ENCODE results near the gene DIP2B. TPM values are rescaled to one million over a fixed set of nuclear protein-coding genes. Genes with fewer than 3 reads are reported as not detected.

DIP2B gene
- total and polyA plus RNA-seq, 9 donors, result 7.2 to 33.3 (median 19.2) TPM

GRCh38 chr12:50581226-50582184, 76.7 kb downstream of the DIP2B start:
- H3K27me3 ChIP-seq, result no peaks in the 10 kb centered on the region
- peaks cover 10% of the 10 kb centered on the region for H3K4me1 ChIP-seq (ENCODE audit: insufficient read depth)
- 86 to 89% (median 88%) methylated on average over 10 of the region's 10 CpGs for WGBS, 3 donors
- DNase-seq, result no peak
- no peak for TF ChIP-seq CTCF (IDR thresholded peaks at IDR 0.05)
- TF ChIP-seq EP300 (IDR thresholded peaks at IDR 0.05), result no peak
- no peaks in the 10 kb centered on the region for H3K9me3 ChIP-seq
- intact Hi-C loops (cut with DNase I), result no loop called here
- no peaks in the 10 kb centered on the region for H3K36me3 ChIP-seq
- H3K4me3 ChIP-seq, result no peak overlapping the region
- H3K27ac ChIP-seq, result no peak overlapping the region

DNA sequence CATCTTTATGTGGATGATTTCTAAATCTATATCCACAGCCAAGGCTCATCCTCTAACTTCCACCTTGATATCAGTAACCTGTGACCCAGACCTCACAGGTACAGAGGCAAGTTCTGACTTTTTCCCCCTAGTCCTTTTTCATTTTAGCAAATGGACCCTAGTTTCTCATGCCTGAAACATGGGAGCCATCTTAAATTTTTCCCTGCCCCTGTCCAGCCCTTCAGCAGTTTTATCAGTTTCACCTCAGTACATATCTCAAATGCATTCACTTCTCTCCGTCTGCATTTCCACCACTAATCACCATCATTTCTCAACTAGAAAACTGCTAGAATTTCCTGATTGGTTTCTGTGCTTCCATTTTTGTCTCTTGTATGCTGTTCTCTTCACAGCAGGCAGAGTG, 79.3 kb downstream of the DIP2B start:
- Histone ChIP-seq H3K36me3 (no peaks in the 10 kb centered on the region), H3K27me3 (no peaks in the 10 kb centered on the region), H3K27ac (no peak overlapping the region), H3K4me3 (no peak overlapping the region), H3K9me3 (no peaks in the 10 kb centered on the region), H3K4me1 (ENCODE audit: insufficient read depth) (peaks cover 9% of the 10 kb centered on the region)
- 80 to 86% (median 86%) methylated on average over 1 of the region's 1 CpG for WGBS, 3 donors
- TF ChIP-seq CTCF (IDR thresholded peaks at IDR 0.05), result no peak
- no peak for TF ChIP-seq EP300 (IDR thresholded peaks at IDR 0.05)
- no peak for TF ChIP-seq POLR2A (IDR thresholded peaks at IDR 0.05)
- no peak for DNase-seq
- intact Hi-C loops (cut with DNase I), result no loop called here

- no peak for TF ChIP-seq CTCF (IDR thresholded peaks at IDR 0.05)
- no peak for TF ChIP-seq POLR2A (IDR thresholded peaks at IDR 0.05)
- TF ChIP-seq EP300 (IDR thresholded peaks at IDR 0.05), result no peak
- intact Hi-C loops (cut with DNase I), result no loop called here
- no peaks in the 10 kb centered on the region for H3K27me3 ChIP-seq
Measured at GRCh38 chr12:50589650-50590435, 85.1 kb downstream of the DIP2B start.

GRCh38 chr12:50590869-50591268, 86.1 kb downstream of the DIP2B start:
- no peaks in the 10 kb centered on the region for H3K36me3 ChIP-seq
- no peaks in the 10 kb centered on the region for H3K4me1 ChIP-seq (ENCODE audit: insufficient read depth)
- H3K27ac ChIP-seq, result no peak overlapping the region
- H3K4me3 ChIP-seq, result no peak overlapping the region
- H3K9me3 ChIP-seq, result no peaks in the 10 kb centered on the region
- H3K27me3 ChIP-seq, result no peaks in the 10 kb centered on the region
- DNase-seq, result no peak
- TF ChIP-seq CTCF (IDR thresholded peaks at IDR 0.05) (no peak), POLR2A (IDR thresholded peaks at IDR 0.05) (no peak), EP300 (IDR thresholded peaks at IDR 0.05) (no peak)
- intact Hi-C loops (cut with DNase I), result no loop called here

More at GRCh38 chr12:50589650-50590435, 85.1 kb downstream of the DIP2B start:
- no peak for DNase-seq
- Histone ChIP-seq H3K4me1 (ENCODE audit: insufficient read depth) (no peaks in the 10 kb centered on the region), H3K4me3 (no peak overlapping the region), H3K9me3 (no peaks in the 10 kb centered on the region), H3K27ac (no peak overlapping the region), H3K36me3 (no peaks in the 10 kb centered on the region)
- WGBS, 3 donors, result 75 to 83% (median 78%) methylated on average over 8 of the region's 8 CpGs

All from ovary (tissue), 9 donors.